ENCODE data around the gene NPDC1. TPM values are rescaled to one million over a fixed set of nuclear protein-coding genes. Genes with fewer than 3 reads are reported as not detected.
A peak's percentile ranks its signal among the peaks of the same experiment; 100 is the strongest.
"Not testable (repeated sequence)": the region's sequence is repeated elsewhere in the genome, so short reads cannot be mapped to it uniquely, and the experiment has no call there.

The NPDC1 gene
- total RNA-seq, 1 donor from 2014 or later = 59.1 TPM

DNA sequence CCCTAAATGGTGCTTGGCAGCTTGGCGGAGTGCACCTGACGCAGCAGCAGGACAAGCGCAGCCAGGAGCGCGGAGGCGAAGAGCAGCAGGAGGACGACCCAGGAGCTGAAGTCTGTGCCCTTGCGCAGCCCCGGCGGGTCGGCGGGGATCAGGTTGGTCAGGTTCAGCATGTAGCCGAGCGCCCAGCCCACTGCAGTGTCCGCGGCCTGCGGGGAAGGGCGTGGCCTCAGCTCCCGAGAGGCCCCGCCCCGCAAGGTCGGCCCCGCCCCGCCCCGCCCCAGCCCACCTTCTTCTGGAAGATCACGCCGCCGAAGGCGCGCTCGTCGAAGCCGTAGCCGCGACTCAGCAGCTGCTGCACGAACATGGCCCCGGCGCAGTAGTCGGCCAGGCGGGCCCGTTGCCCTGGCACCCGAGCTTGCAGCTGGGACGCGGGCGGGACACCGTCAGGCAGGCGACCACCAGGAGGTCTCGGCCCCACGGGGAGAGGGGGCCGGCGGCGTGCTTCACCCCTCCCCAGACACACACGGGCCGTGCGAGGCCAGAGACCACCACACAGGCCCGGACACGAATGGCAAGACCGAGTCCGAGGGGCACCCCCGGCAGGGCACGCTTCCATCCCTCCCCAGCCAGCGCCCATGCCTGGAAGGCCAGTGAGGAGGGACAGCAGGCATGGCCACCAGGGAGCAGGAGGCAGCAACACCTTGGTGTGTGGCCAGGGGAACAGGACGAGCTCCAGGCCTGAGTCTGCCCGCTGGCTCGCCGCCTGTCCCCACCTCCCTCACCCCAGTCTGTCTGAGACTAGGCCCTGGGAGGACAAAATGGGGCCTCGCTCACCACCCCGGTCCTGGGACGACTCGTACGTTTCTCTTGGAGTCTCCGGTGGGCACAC lies 2.9 kb upstream of the NPDC1 start:
- intact Hi-C loops (cut with DNase I) = no loop called here
- DNase-seq = no peak
- ATAC-seq (ENCODE audit: poor library complexity) = no peak

DNA sequence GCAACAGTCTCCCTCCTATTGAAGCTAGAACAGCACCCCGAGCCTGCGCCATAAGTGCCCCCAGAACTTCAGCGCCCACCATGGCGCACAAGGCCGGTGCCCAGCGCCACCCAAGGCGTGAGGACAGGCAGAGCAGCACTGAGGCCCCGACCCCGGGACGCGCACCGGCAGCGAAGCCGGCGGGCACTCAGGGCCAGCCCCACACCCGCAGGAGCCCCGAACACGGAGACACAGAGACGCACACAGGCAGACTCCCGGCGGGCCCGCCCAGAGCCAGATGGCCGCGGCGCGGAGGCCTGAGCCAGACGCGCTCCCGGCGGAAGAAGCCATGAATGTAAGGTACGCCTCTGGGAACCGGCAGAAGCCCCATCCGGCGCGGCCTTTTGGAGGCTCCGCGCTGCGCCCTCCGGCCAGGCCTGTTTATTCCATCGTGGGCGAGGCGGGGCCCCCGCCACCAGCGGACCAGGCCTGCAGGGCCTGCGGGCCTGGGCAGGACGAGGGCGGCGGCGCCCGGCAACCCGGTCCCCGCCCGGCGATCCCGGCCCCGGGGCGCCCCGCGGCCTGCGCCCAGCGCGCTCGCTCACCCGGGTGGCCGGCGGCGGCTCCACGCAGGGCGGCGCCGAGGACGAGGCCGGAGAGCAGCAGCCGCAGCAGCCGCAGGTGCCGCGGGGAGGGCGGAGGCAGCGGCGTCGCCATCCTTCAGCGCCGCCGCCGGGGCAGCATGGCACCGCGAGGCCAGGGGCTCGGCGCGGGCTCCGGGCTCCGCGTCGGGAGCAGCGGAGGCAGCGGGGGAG lies 486 bp downstream of the NPDC1 start:
- peak; percentile 11 for ATAC-seq (ENCODE audit: poor library complexity)
- intact Hi-C loops (cut with DNase I) = no loop called here
- DNase-seq = peak; percentile 72

GRCh38 chr9:137044502-137045177 lies 1.3 kb downstream of the NPDC1 start:
- intact Hi-C loops (cut with DNase I) = no loop called here
- no peak for ATAC-seq (ENCODE audit: poor library complexity)
- no peak for DNase-seq

DNA sequence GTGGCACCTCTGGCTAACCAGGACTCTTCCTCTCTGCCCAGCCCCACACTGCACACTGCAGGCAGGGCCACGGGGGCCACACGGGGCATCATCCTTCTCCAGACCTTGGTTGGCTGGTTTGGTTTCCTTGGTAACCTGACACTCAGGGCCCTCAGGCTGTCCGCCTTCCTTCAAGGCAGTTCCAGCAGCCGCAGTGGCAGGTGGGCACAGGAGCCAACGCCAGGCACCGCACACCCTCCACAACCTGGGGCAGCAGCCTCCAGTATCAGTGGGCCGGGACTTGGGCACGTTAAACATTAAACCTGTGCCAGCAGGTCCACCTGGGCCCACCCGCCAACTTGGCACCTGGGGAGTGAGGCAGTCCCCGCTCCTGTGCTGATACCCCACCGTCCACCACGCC lies 1.9 kb downstream of the NPDC1 start:
- DNase-seq = no peak
- no peak for ATAC-seq (ENCODE audit: poor library complexity)
- intact Hi-C loops (cut with DNase I) = no loop called here

GRCh38 chr9:137042751-137043727 lies 2.9 kb downstream of the NPDC1 start:
- intact Hi-C loops (cut with DNase I) = no loop called here
- ATAC-seq (ENCODE audit: poor library complexity) (no peak), DNase-seq (peak; percentile 79)

- intact Hi-C loops (cut with DNase I) = no loop called here
- DNase-seq (no peak), ATAC-seq (ENCODE audit: poor library complexity) (no peak)
Measured at GRCh38 chr9:137041124-137041523, 4.9 kb downstream of the NPDC1 start.

- intact Hi-C loops (cut with DNase I) = no loop called here
- DNase-seq = no peak
- no peak for ATAC-seq (ENCODE audit: poor library complexity)
Measured at GRCh38 chr9:137040568-137040967, 5.4 kb downstream of the NPDC1 start.

DNA sequence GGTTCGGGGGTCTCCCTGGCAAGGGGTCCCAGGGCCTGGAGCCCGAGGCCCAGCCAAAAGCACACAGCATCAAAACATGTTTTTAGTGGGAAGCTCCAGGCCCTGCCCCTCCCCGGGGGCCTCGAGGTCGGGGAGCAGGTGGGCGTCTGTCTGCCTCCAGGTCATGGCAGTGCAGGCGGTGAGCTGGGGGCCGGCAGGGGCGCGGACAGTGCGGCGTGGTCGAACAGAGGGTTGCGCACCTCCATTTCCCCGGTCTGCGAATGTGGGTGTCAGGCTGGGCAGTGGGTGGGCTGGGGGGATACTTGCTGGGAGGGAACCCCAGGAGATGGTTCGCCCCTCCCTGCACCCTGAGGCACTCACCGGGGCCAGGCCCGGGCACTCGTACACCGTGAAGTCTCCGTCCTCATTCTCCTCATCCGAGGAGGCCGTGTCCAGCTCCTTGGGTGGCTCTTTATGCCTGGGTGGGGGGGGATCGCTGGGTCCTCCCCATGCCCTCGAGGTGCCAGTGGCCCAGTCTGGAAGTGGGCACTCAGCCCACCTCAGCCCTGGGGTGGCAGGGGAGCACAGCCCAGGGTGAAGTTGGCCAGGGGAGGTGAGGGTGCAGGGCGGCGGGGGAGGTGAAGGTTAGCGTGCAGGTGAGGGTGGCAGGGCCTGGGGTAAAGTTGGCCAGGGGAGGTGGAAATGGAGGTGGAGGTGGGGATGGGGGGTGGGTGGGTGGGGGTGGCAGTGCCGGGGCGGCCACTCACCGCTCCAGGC lies 6.2 kb downstream of the NPDC1 start:
- no peak for DNase-seq
- no peak for ATAC-seq (ENCODE audit: poor library complexity)
- intact Hi-C loops (cut with DNase I) = no loop called here

GRCh38 chr9:137038916-137039315 lies 7.1 kb downstream of the NPDC1 start:
- ATAC-seq (ENCODE audit: poor library complexity) (no peak), DNase-seq (no peak)
- intact Hi-C loops (cut with DNase I) = no loop called here

DNA sequence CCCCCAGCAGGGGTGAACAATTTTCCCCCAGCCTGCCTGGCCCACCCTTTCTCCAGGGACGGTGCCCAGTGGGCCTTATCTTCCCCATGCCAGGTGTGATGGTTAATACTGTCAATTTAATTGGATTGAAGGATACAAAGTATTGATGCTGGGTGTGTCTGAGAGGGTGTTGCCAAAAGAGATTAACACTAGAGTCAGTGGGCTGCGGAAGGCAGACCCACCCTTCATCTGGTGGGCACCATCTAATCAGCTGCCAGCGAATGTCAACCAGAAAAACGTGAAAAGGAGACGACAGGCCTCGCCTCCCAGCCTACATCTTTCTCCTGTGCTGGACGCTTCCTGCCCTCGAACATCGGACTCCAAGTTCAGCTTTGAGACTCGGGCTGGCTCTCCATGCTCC lies 8.5 kb downstream of the NPDC1 start:
- DNase-seq = no peak
- ATAC-seq (ENCODE audit: poor library complexity) = no peak
- intact Hi-C loops (cut with DNase I) = no loop called here

DNA sequence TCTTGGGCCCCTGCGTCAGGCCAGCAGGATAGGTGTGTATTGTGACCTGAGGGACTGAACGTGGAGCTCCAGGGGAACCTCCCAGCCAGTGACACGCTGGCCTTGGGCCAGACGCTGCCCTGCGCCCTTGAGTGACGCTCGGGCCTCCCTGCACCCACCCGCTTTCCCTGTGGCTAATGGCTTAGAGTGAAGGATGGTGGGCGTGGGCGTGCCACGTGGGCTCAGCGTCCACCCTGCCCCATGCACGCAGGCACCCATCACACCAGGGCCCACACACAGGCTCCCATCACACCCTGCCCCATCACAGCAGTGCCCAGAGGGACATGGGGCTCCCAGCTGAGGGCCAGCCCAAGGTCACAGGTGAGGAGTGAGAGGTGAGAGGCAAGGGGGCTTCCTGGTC lies 8.9 kb downstream of the NPDC1 start:
- intact Hi-C loops (cut with DNase I) = no loop called here
- ATAC-seq (ENCODE audit: poor library complexity) (no peak), DNase-seq (no peak)

DNA sequence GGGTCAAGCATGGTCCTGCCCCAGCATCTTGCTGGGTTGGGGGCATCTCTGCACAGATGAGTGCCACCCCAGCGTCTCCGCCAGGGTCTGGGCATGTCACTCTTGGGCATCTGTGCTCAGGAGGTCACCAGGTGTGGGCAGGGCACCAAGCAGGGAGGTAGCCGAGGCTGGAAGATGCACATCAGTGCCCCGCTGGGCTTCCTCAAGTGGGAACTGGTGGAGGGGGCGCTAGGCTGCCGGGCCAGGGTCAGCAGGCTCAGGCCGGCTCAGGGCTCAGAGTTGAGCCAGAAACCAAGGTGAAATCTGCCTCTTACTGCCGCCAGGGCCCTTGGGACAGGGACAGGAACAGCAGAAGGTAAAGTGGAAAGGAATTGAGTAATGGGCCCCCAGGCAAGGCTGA lies 10.0 kb downstream of the NPDC1 start:
- no peak for DNase-seq
- intact Hi-C loops (cut with DNase I) = loop anchor here (1.0 to 2.0 kb wide), 2 partner anchors 89 to 249 kb away; no protein-coding TSS in a partner anchor
- no peak for ATAC-seq (ENCODE audit: poor library complexity)

- DNase-seq = no peak
- no peak for ATAC-seq (ENCODE audit: poor library complexity)
- intact Hi-C loops (cut with DNase I) = loop anchor here (1.0 to 2.0 kb wide), 2 partner anchors 89 to 248 kb away; no protein-coding TSS in a partner anchor
Measured at GRCh38 chr9:137035507-137035834, 10.5 kb downstream of the NPDC1 start.

- peak; percentile 84 for ATAC-seq (ENCODE audit: poor library complexity)
- intact Hi-C loops (cut with DNase I) = loop anchor here (1.0 to 2.0 kb wide), 2 partner anchors 88 to 248 kb away; no protein-coding TSS in a partner anchor
- DNase-seq = peak; percentile 89
Measured at GRCh38 chr9:137034709-137035506, 11.1 kb downstream of the NPDC1 start.

GRCh38 chr9:137034039-137034708 lies 11.8 kb downstream of the NPDC1 start:
- DNase-seq = peak; percentile 81
- intact Hi-C loops (cut with DNase I) = loop anchor here (2.0 kb wide), 1 partner anchor 87 kb away; no protein-coding TSS in a partner anchor
- ATAC-seq (ENCODE audit: poor library complexity) = peak; percentile 16

DNA sequence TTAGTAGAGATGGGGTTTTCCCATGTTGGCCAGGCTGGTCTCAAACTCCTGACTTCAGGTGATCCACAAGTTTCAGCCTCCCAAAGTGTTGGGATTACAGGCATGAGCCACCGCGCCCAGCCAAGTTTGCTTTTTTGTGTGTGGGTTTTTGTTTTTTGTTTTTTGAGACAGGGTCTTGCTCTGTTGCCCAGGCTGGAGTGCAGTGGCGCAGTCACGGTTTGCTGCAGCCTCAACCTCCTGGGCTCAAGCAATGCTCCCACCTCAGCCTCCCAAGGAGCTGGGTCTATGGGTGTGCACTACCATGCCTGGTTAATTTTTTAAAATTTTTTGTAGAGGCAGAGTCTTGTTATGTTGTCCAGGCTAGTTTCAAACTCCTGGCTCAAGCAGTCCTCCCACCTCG lies 12.5 kb downstream of the NPDC1 start:
- intact Hi-C loops (cut with DNase I); DNase-seq; ATAC-seq (ENCODE audit: poor library complexity): not testable (repeated sequence)
